Measurements from ENCODE around the gene CYP4F22.
"Not testable (repeated sequence)": the region's sequence is repeated elsewhere in the genome, so short reads cannot be mapped to it uniquely, and the experiment has no call there.

DNA sequence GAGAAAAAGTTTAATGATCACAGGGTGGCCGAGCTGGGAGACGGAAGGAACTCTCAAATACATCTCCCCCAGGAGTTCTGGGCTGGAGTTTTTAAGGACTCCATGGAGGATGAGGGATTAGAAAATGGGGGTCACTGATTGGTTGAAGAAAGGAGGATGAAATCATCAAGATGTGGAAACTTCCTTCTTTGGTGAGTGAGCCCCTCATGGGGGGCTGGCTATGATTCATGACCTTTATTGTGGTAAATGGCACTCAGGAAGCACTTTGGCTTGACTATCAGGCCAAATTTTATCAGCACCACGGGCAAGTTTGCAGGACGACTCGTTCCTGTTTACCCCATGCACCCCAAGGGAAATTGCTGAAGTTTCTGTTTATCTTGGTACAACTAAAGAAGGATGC, 84.2 kb downstream of the CYP4F22 start:
- not testable (repeated sequence) for TF ChIP-seq TAF1 (IDR thresholded peaks at IDR 0.05; ENCODE audit: control insufficient read depth, extremely low read depth, insufficient read depth, low read length, severe bottlenecking); JUN (IDR thresholded peaks at IDR 0.05; ENCODE audit: borderline replicate concordance, low read depth, low read length); JUN (CRISPR knock-in tag; IDR thresholded peaks at IDR 0.05; ENCODE audit: borderline replicate concordance); POLR2A (conservative IDR thresholded peaks at IDR 0.05); CEBPG (CRISPR knock-in tag; IDR thresholded peaks at IDR 0.05); CEBPG (tag; conservative IDR thresholded peaks at IDR 0.05 in 1 of 2, IDR thresholded peaks at IDR 0.05 in 1 of 2); ZHX1 (conservative IDR thresholded peaks at IDR 0.05; ENCODE audit: low read length); HNRNPUL1 (IDR thresholded peaks at IDR 0.05; ENCODE audit: low read length); PML (IDR thresholded peaks at IDR 0.05; ENCODE audit: low read length); HMG20B (CRISPR knock-in tag; IDR thresholded peaks at IDR 0.05); MYBL2 (IDR thresholded peaks at IDR 0.05; ENCODE audit: low read depth); MYBL2 (CRISPR knock-in tag; IDR thresholded peaks at IDR 0.05; ENCODE audit: borderline replicate concordance); HDGF (IDR thresholded peaks at IDR 0.05); ZNF184 (CRISPR knock-in tag; IDR thresholded peaks at IDR 0.05)
- TF ChIP-seq, protein P1, sequence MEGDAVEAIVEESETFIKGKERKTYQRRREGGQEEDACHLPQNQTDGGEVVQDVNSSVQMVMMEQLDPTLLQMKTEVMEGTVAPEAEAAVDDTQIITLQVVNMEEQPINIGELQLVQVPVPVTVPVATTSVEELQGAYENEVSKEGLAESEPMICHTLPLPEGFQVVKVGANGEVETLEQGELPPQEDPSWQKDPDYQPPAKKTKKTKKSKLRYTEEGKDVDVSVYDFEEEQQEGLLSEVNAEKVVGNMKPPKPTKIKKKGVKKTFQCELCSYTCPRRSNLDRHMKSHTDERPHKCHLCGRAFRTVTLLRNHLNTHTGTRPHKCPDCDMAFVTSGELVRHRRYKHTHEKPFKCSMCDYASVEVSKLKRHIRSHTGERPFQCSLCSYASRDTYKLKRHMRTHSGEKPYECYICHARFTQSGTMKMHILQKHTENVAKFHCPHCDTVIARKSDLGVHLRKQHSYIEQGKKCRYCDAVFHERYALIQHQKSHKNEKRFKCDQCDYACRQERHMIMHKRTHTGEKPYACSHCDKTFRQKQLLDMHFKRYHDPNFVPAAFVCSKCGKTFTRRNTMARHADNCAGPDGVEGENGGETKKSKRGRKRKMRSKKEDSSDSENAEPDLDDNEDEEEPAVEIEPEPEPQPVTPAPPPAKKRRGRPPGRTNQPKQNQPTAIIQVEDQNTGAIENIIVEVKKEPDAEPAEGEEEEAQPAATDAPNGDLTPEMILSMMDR (IDR thresholded peaks at IDR 0.05 in 2 of 3, conservative IDR thresholded peaks at IDR 0.05 in 1 of 3; ENCODE audit: insufficient read depth in 2 of 3, low read depth in 1 of 3, low read length in 3 of 3), result not testable (repeated sequence)

All from K562 (cell line).